Keratinocyte (primary cell): Measurements from ENCODE around the gene MARK1. TPM values are rescaled to one million over a fixed set of nuclear protein-coding genes. Genes with fewer than 3 reads are reported as not detected.

ENCODE experiments used
- DNase-seq: peaks from one replicate; pipeline ENCODE4 v3.0.0-alpha.2; 2011; ENCODE audit warnings: low read depth, missing footprints, low spot score
- FAIRE-seq: peaks from 2 replicates; lab custom pipeline; 2011; peaks lifted over from hg19 to GRCh38; lab: Jason Lieb, UNC
- H2AFZ ChIP-seq: 2 replicates; pipeline ENCODE4 v1.6.0; 2012; ENCODE audit warnings: low read length, control low read depth, inconsistent platforms; ENCODE audit not compliant: control insufficient read depth
- H3K27ac ChIP-seq: 2 replicates; pipeline ENCODE4 v1.5.1; 2011; ENCODE audit warnings: low read length; ENCODE audit not compliant: control insufficient read depth, insufficient read depth
- H3K27me3 ChIP-seq: 3 replicates; pipeline ENCODE4 v1.6.0; 2011; ENCODE audit warnings: low read length; ENCODE audit not compliant: control insufficient read depth, insufficient read depth; ENCODE audit errors: extremely low read depth
- H3K36me3 ChIP-seq, 2 experiments: 2 replicates in 1 of 2; 3 replicates in 1 of 2; pipeline ENCODE4 v1.5.1; 2011; ENCODE audit warnings: low read length in 2 of 2, mild to moderate bottlenecking in 1 of 2; ENCODE audit not compliant: control insufficient read depth in 2 of 2, insufficient read depth in 2 of 2; ENCODE audit errors: extremely low read depth in 1 of 2
- H3K4me1 ChIP-seq: 3 replicates; pipeline ENCODE4 v1.5.1; 2011; ENCODE audit warnings: low read length; ENCODE audit not compliant: control insufficient read depth, insufficient read depth; ENCODE audit errors: extremely low read depth
- H3K4me2 ChIP-seq: 3 replicates; pipeline ENCODE4 v1.6.0; 2011; ENCODE audit warnings: low read depth, low read length; ENCODE audit not compliant: control insufficient read depth, insufficient read depth; ENCODE audit errors: extremely low read depth
- H3K4me3 ChIP-seq, 3 experiments: fragments of 200-600 bp in 1 of 3; sonication (generic) in 1 of 3; 2 replicates in 2 of 3; 3 replicates in 1 of 3; pipeline ENCODE4 v1.5.1; 2011 to 2016; ENCODE audit warnings: low read length in 3 of 3, mild to moderate bottlenecking in 3 of 3, control low read depth in 2 of 3, inconsistent platforms in 1 of 3, low read depth in 1 of 3, mixed read lengths in 1 of 3, mixed run types in 1 of 3, moderate library complexity in 1 of 3; ENCODE audit not compliant: control insufficient read depth in 2 of 3, insufficient read depth in 2 of 3; ENCODE audit errors: extremely low read depth in 1 of 3
- H3K79me2 ChIP-seq: 2 replicates; pipeline ENCODE4 v1.6.0; 2012; ENCODE audit warnings: low read length; ENCODE audit not compliant: control insufficient read depth, insufficient read depth
- H3K9ac ChIP-seq: 3 replicates; pipeline ENCODE4 v1.6.0; 2011; ENCODE audit warnings: low read length; ENCODE audit not compliant: control insufficient read depth, insufficient read depth; ENCODE audit errors: extremely low read depth
- H3K9me1 ChIP-seq: 3 replicates; pipeline ENCODE4 v1.6.0; 2011; ENCODE audit warnings: low read length; ENCODE audit not compliant: control insufficient read depth, insufficient read depth; ENCODE audit errors: extremely low read depth
- H3K9me3 ChIP-seq: 2 replicates; pipeline ENCODE4 v1.5.1; 2012; ENCODE audit warnings: low read depth, low read length; ENCODE audit not compliant: control insufficient read depth
- H4K20me1 ChIP-seq: 3 replicates; pipeline ENCODE4 v1.6.0; 2011; ENCODE audit warnings: low read length; ENCODE audit not compliant: control insufficient read depth, insufficient read depth; ENCODE audit errors: extremely low read depth
- EZH2 ChIP-seq: IDR thresholded peaks from one replicate; pipeline ENCODE4 v1.6.1; 2012; ENCODE audit warnings: inconsistent platforms, mild to moderate bottlenecking, low read length, moderate library complexity
- dilution Hi-C: fragments of 300-500 bp; cut with MboI; formaldehyde crosslinking; loops from one replicate; pipeline ENCODE4 v1.7.0; 2020; ENCODE audit warnings: low sequenced_read_pairs; ENCODE audit not compliant: extremely low pct_ligation_motif_present
- polyA plus RNA-seq, 5 experiments: library from polyadenylated mRNA; depleted of rRNA in 3 of 5; stranded (reverse) in 3 of 5; stranded (forward) in 1 of 5; unstranded in 1 of 5; fragments of >200 nt; gene quantifications; 1 replicate in 1 of 5; 2 replicates in 3 of 5; 3 replicates in 1 of 5; pipeline versions ENCODE4 v1.2.1 to v1.2.3, GENCODE V29; 2011 to 2012; ENCODE audit warnings: missing spikeins in 2 of 5, low read depth in 1 of 5, low replicate concordance in 1 of 5
- TF ChIP-seq, protein P1 (sequence below), 3 experiments: IDR thresholded peaks in 1 of 3; conservative IDR thresholded peaks in 1 of 3; optimal IDR thresholded peaks in 1 of 3; 2 replicates in 2 of 3; 3 replicates in 1 of 3; pipeline versions ENCODE3 to v1.5.1; 2011; ENCODE audit warnings: low read length in 3 of 3, mild to moderate bottlenecking in 3 of 3, moderate library complexity in 2 of 3, control low read depth in 1 of 3, inconsistent platforms in 1 of 3; ENCODE audit not compliant: insufficient read depth in 2 of 3; ENCODE audit errors: extremely low read depth in 1 of 3

The MARK1 gene
- polyA plus RNA-seq, 1 donor (not counting 4 experiments of a cell fraction or from before 2014, with no cell fraction given) = 8.4 TPM

DNA sequence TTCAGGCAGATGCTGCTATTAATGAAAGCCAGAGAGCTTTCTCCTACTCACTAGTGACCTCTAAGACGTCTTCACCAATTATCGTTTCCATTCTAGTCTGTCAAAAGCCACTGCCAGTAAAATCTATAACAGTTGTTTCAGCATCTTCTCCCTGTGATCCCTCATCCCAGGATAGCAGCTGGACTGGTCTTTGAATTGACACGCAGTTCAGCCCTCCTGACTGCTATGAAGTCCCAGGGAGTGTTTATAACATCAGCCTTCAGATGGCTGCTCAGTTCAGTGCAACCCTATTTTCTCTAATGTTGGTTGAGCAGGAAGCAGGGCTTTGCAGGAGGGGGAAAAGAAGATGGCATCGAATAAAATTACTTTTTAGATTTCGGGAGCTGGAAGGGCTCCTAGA lies 23.6 kb upstream of the MARK1 start:
- Histone ChIP-seq H4K20me1 (no peaks in the 10 kb centered on the region), H3K27me3 (no peaks in the 10 kb centered on the region), H3K36me3 (no peaks in the 10 kb centered on the region), H3K4me2 (no peak overlapping the region), H3K4me3 (no peak overlapping the region), H3K9me1 (no peaks in the 10 kb centered on the region), H3K79me2 (no peaks in the 10 kb centered on the region), H3K4me1 (no peaks in the 10 kb centered on the region), H3K9me3 (no peaks in the 10 kb centered on the region), H2AFZ (no peak overlapping the region), H3K9ac (no peak overlapping the region), H3K27ac (no peak overlapping the region)
- no peak for TF ChIP-seq EZH2
- TF ChIP-seq, protein P1, sequence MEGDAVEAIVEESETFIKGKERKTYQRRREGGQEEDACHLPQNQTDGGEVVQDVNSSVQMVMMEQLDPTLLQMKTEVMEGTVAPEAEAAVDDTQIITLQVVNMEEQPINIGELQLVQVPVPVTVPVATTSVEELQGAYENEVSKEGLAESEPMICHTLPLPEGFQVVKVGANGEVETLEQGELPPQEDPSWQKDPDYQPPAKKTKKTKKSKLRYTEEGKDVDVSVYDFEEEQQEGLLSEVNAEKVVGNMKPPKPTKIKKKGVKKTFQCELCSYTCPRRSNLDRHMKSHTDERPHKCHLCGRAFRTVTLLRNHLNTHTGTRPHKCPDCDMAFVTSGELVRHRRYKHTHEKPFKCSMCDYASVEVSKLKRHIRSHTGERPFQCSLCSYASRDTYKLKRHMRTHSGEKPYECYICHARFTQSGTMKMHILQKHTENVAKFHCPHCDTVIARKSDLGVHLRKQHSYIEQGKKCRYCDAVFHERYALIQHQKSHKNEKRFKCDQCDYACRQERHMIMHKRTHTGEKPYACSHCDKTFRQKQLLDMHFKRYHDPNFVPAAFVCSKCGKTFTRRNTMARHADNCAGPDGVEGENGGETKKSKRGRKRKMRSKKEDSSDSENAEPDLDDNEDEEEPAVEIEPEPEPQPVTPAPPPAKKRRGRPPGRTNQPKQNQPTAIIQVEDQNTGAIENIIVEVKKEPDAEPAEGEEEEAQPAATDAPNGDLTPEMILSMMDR (optimal IDR thresholded peaks at IDR 0.05 in 1 of 3, IDR thresholded peaks at IDR 0.05 in 1 of 3, conservative IDR thresholded peaks at IDR 0.05 in 1 of 3; ENCODE audit: extremely low read depth in 1 of 3, insufficient read depth in 2 of 3, low read length in 3 of 3) = no peak
- FAIRE-seq = no peak
- dilution Hi-C loops = no loop called here
- DNase-seq = no peak

DNA sequence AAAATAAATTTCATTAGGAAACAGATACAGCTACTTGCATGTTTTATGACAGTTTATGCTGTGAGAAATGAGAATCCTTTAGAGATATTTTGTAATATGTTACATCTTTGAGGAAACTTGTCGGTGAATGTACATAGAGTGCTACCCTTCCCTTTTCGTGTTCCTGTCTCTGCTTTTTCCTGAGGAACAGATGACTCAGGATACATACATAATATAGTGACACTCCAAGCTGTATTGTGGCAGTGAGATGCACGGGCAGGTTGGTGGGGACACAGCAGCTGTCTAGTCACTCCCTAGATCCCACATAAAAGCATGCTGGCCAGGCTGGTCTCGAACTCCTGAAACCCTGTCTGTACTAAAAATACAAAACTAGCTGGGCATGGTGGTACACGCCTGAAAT lies 20.9 kb upstream of the MARK1 start:
- Histone ChIP-seq H3K4me2 (no peak overlapping the region), H3K27ac (no peak overlapping the region), H3K9me3 (no peaks in the 10 kb centered on the region), H3K9ac (no peak overlapping the region), H4K20me1 (no peaks in the 10 kb centered on the region), H3K4me1 (peaks cover 17% of the 10 kb centered on the region), H3K36me3 (no peaks in the 10 kb centered on the region), H3K79me2 (no peaks in the 10 kb centered on the region), H3K27me3 (no peaks in the 10 kb centered on the region), H3K4me3 (no peak overlapping the region), H3K9me1 (no peaks in the 10 kb centered on the region), H2AFZ (no peak overlapping the region)
- TF ChIP-seq, protein P1 (optimal IDR thresholded peaks at IDR 0.05 in 1 of 3, IDR thresholded peaks at IDR 0.05 in 1 of 3, conservative IDR thresholded peaks at IDR 0.05 in 1 of 3; ENCODE audit: extremely low read depth in 1 of 3, insufficient read depth in 2 of 3, low read length in 3 of 3) = no peak
- no peak for TF ChIP-seq EZH2
- FAIRE-seq (no peak), DNase-seq (no peak)
- dilution Hi-C loops = no loop called here
